Choroid plexus epithelial cell (primary cell): ENCODE data around the gene RING1.

Source experiments
- DNase-seq: peaks from one replicate; pipeline ENCODE4 v3.0.0-alpha.2; 2010; ENCODE audit warnings: low read depth
- H3K4me3 ChIP-seq: 2 replicates; pipeline ENCODE4 v1.5.1; 2011; ENCODE audit warnings: low read depth, mild to moderate bottlenecking, control low read depth, low read length, moderate library complexity
- CTCF ChIP-seq: conservative IDR thresholded peaks from 2 replicates; pipeline ENCODE4 v1.5.1; 2011; ENCODE audit warnings: low read depth, mild to moderate bottlenecking, control low read depth, inconsistent platforms, low read length, moderate library complexity

RING1 gene

GRCh38 chr6:33178755-33179475 lies 29.4 kb upstream of the RING1 start:
- H3K4me3 ChIP-seq, result no peak overlapping the region
- no peak for DNase-seq
- no peak for TF ChIP-seq CTCF

DNA sequence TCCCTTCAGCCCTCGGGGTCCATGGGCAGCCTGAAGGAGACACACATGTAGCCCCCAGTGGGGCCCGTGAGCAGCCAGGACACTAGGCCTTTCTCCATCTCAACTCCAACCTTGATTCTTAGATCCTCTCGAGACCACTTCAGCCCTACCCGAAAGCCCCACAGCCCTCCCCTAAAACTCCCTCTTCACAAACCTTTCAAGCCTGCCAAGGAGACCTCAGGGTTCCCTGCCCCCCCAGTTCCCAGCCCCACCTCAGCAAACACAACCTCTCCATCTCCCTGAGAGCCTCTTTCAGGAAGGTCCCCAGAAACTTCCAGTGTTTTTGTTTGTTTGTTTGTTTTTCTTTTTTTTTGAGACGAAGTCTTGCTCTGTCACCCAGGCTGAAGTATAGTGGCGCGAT lies 27.2 kb upstream of the RING1 start:
- no peak overlapping the region for H3K4me3 ChIP-seq
- DNase-seq, result no peak
- no peak for TF ChIP-seq CTCF

GRCh38 chr6:33183071-33183683 lies 25.1 kb upstream of the RING1 start:
- H3K4me3 ChIP-seq, result no peak overlapping the region
- DNase-seq, result no peak
- no peak for TF ChIP-seq CTCF

DNA sequence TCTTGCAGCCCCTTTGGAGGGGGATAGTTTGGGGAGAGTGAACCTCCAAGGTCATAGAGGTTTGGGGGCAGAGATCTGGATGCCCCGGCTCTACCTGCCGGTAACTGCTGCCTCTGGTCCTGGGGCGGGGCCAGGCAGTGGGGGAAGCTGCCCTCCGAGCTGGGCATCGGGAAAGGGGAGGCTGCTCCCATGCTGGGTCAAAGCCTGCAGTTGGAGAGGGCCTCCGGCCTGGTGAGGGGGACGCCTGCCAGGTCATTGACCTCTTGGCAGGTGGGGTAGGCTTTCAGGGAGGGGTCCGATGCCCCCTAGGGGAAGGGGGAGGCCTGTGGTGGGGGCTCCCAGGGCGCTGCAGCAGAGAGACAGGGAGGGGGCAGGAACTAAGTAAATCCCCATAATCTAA lies 23.1 kb upstream of the RING1 start:
- DNase-seq, result no peak
- no peak overlapping the region for H3K4me3 ChIP-seq
- no peak for TF ChIP-seq CTCF

DNA sequence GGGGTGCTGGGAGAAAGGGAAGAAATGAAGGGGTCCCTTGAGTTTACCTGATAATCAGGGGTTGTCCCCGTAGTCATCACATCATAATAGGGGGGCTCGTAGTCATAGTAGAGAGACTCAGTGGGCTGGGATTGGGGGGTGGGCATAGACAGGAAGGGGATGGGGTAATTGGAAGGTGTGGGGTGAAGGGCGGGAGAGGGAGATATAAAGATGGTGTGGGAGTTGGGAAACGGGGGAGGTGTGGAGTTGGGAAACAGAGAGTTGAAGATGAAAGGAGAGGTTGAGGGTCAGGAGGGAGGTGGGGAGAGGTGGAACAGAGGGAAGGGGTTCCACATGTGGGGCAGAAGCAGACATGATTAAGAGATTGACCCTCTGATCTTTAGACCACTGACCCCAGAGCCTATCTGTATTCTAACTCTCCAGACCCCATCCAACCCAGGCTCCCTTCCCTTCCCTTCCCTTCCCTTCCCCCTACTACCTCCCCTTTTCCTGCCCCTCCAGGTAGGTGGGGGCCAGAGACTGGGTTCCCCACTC lies 22.6 kb upstream of the RING1 start:
- H3K4me3 ChIP-seq, result no peak overlapping the region
- no peak for DNase-seq
- TF ChIP-seq CTCF, result no peak

GRCh38 chr6:33187809-33188208 lies 20.5 kb upstream of the RING1 start:
- no peak overlapping the region for H3K4me3 ChIP-seq
- TF ChIP-seq CTCF, result no peak
- DNase-seq, result no peak

- TF ChIP-seq CTCF, result no peak
- no peak for DNase-seq
- H3K4me3 ChIP-seq, result no peak overlapping the region
Measured at GRCh38 chr6:33189164-33189563, 19.1 kb upstream of the RING1 start.
